Nephron progenitor cell (in vitro differentiated cells): ENCODE measurements around the gene SPG11.
A peak's percentile ranks its signal among the peaks of the same experiment; 100 is the strongest.

Source experiments
- DNase-seq: peaks from one replicate; pipeline ENCODE4 v3.0.0; 2021
- H3K27ac Mint-ChIP-seq: 2 replicates; pipeline ENCODE4 v1.8.0; 2021; ENCODE audit warnings: mild to moderate bottlenecking, moderate library complexity, mixed read lengths
- H3K27me3 Mint-ChIP-seq: 2 replicates; pipeline ENCODE4 v1.8.0; 2021; ENCODE audit warnings: mild to moderate bottlenecking, low read depth, mixed read lengths; ENCODE audit not compliant: poor library complexity
- H3K36me3 Mint-ChIP-seq: 2 replicates; pipeline ENCODE4 v1.8.0; 2021; ENCODE audit warnings: low read depth, mixed read lengths
- H3K4me1 Mint-ChIP-seq: 2 replicates; pipeline ENCODE4 v1.8.0; 2021; ENCODE audit warnings: mixed read lengths
- H3K4me3 Mint-ChIP-seq: 2 replicates; pipeline ENCODE4 v1.8.0; 2021; ENCODE audit warnings: mild to moderate bottlenecking, moderate library complexity, mixed read lengths
- H3K9me3 Mint-ChIP-seq: 2 replicates; pipeline ENCODE4 v1.8.0; 2021; ENCODE audit warnings: mild to moderate bottlenecking, moderate library complexity, mixed read lengths
- TF ChIP-seq, protein P1 (sequence below): fragments of 200-600 bp; sonication (generic); IDR thresholded peaks from 2 replicates; pipeline ENCODE4 v1.5.0; 2021; ENCODE audit warnings: antibody characterized with exemption

Gene SPG11

DNA sequence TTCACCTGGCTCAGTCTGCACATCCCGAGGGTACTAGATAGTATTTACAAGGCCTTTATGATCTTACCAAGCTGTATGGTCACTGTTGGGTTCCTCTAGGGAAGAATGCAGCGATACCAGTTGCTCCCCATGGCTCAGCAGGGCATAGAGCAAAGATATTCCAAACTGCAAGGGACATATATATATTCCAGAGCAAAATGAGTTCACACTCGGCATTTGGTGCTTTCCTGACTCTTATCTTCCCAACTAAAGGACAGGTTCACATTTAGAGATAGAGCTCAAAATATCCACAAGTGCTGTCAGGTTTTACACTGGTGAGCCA lies 3.5 kb upstream of the SPG11 start:
- Mint-ChIP-seq H3K4me1 (peaks cover 6% of the 10 kb centered on the region), H3K27ac (no peak overlapping the region)
- TF ChIP-seq, protein P1, sequence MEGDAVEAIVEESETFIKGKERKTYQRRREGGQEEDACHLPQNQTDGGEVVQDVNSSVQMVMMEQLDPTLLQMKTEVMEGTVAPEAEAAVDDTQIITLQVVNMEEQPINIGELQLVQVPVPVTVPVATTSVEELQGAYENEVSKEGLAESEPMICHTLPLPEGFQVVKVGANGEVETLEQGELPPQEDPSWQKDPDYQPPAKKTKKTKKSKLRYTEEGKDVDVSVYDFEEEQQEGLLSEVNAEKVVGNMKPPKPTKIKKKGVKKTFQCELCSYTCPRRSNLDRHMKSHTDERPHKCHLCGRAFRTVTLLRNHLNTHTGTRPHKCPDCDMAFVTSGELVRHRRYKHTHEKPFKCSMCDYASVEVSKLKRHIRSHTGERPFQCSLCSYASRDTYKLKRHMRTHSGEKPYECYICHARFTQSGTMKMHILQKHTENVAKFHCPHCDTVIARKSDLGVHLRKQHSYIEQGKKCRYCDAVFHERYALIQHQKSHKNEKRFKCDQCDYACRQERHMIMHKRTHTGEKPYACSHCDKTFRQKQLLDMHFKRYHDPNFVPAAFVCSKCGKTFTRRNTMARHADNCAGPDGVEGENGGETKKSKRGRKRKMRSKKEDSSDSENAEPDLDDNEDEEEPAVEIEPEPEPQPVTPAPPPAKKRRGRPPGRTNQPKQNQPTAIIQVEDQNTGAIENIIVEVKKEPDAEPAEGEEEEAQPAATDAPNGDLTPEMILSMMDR, result no peak

DNA sequence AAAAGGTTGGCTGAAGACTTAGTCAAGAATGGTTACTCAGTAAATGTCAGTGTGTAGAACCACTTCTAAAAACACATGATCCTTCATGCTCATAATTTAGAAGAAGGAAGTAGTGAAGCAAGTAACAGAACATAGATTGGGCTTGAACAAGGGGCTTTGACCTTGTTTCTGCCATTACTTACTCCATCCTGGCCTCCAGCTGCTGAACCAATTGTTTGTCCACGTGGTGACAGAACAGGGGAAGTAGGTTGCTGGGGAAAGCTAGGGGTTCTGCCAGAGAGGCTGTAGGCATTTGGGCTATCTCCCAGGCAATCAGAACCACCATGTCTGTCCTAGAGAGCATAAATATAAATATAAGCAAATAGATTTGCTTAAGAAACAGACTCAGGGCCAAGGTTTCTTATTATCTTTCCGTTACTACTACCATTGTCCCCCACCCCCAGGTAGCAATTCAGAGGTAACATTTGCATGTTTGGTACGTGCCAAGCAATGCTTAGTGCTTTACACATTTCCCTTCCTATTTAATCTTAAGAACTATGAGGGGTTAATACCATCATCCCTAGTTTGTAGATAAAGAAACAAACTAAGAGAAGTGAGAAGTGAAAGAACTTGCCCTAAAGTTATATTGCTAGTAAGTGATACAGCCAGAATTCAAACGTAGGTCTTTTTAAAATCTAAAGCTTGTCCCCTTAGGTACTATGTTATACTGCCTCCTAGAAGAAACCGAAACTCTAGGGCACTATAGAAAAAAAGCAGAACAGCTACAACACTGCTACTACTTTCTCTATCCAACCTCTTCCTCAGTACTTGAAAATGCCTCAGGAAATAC lies 3.0 kb upstream of the SPG11 start:
- Mint-ChIP-seq H3K27ac (no peak overlapping the region), H3K36me3 (no peaks in the 10 kb centered on the region), H3K9me3 (no peaks in the 10 kb centered on the region), H3K27me3 (peaks cover 23% of the 10 kb centered on the region), H3K4me3 (no peak overlapping the region), H3K4me1 (peaks cover 11% of the 10 kb centered on the region)
- TF ChIP-seq, protein P1, result no peak
- no peak for DNase-seq

More for the DNA sequence above, 3.5 kb upstream of the SPG11 start:
- Mint-ChIP-seq H3K9me3 (no peaks in the 10 kb centered on the region), H3K27me3 (peaks cover 26% of the 10 kb centered on the region), H3K36me3 (no peaks in the 10 kb centered on the region), H3K4me3 (no peak overlapping the region)
- DNase-seq, result no peak

DNA sequence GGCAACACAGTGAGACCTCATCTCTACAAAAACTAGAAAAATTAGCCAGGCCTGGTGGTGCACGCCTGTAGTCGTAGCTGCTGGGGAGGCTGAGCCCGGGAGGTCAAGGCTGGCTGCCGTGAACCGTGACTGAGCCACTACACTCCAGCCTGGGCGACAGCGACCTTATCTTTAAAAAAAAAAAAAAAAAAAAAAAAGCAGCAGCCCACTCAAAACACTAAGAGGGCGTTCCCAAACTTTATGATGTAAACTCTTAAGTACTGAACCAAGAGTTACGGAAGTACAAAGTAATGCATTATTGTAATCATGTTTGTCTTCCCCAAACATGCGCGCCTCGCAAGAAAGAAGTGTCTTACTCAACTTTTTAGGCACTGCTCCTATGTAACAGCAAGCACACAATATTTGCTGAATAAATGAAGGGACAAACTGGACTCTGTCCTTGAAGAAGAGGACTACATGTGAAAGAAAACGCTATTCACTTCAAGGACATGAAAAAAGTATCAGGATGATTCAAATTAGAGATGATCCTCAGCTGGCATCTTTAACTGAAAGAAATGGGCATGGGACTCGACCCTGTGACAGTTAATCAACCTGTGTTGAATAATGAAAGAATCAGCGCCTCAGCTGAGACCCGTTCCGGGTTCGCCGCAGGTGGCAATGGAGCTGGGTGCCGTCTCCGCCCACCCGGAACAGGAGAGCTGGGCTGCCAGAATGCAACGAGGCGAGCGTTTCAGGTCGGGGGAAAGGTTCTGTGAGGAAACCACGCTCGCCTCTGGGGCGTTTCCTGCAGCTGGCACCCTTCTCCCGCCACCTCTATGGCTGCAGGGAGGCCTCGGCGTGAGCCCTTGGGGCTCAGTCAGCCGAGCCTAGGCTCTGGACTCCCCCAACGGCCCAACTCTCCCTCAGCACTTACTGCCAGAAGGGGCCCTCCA lies 718 bp downstream of the SPG11 start:
- H3K27ac Mint-ChIP-seq, result peak overlapping the region; percentile 90
- peak overlapping the region; percentile 97 for H3K4me3 Mint-ChIP-seq
- TF ChIP-seq, protein P1, result no peak
- no peaks in the 10 kb centered on the region for H3K9me3 Mint-ChIP-seq
- peaks cover 24% of the 10 kb centered on the region for H3K36me3 Mint-ChIP-seq
- H3K27me3 Mint-ChIP-seq, result peaks cover 4% of the 10 kb centered on the region
- peak; percentile 71 for DNase-seq
- peaks cover 16% of the 10 kb centered on the region for H3K4me1 Mint-ChIP-seq

DNA sequence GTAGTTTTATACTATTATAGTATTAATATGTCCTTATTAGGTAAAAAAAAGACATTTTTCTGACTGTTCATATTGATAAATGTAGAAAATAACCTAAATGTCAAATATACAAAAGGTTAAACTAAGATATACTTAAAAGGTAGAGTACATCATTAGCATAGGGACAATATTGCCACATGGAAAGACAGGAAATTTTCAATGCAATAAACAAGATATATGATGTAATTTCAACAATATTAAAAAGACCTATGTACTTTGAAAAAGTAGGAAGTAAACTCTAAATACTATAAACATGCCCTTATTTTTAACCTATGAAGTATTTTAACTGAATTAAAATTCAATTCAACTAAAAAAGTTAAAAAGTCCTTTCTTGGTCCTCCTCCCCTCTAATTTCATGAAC lies 1.9 kb downstream of the SPG11 start:
- H3K27me3 Mint-ChIP-seq, result no peaks in the 10 kb centered on the region
- H3K36me3 Mint-ChIP-seq, result peaks cover 32% of the 10 kb centered on the region
- H3K4me3 Mint-ChIP-seq, result peak overlapping the region; percentile 97
- TF ChIP-seq, protein P1, result no peak
- H3K4me1 Mint-ChIP-seq, result peaks cover 16% of the 10 kb centered on the region
- DNase-seq, result no peak
- no peaks in the 10 kb centered on the region for H3K9me3 Mint-ChIP-seq
- no peak overlapping the region for H3K27ac Mint-ChIP-seq

DNA sequence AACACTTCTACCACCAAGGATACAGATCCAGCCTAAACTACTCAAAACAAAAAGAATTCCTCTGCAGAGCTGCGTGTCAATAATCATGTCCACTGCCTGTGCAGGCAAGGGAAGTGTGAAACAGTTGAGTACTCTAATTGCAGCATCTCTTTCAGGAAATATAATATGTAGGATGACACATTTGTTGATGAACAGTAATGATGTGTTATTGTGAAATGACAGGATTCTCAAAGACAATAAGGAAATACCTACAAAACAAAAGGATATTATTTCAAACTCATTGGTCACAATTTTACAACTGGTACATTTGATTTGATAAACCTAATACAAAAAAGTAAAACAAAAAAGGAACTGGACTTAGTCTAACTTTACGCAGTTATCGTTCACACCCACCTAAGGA lies 4.4 kb downstream of the SPG11 start:
- H3K27me3 Mint-ChIP-seq, result no peaks in the 10 kb centered on the region
- TF ChIP-seq, protein P1, result no peak
- H3K27ac Mint-ChIP-seq, result no peak overlapping the region
- H3K9me3 Mint-ChIP-seq, result no peaks in the 10 kb centered on the region
- H3K4me1 Mint-ChIP-seq, result peaks cover 15% of the 10 kb centered on the region
- DNase-seq, result no peak
- H3K36me3 Mint-ChIP-seq, result peaks cover 52% of the 10 kb centered on the region
- H3K4me3 Mint-ChIP-seq, result no peak overlapping the region
